OCI-LY7 (cell line): ENCODE measurements around the gene WDR74. TPM values are rescaled to one million over a fixed set of nuclear protein-coding genes. Genes with fewer than 3 reads are reported as not detected.

Experiments used
- BruUV-seq: library from RNA; stranded (reverse); fragments of 400-500 nt; replicated peaks from 2 replicates; lab custom pipeline; 2021; lab: Mats Ljungman, UMichigan
- CTCF ChIA-PET: fragments of 300-600 bp; sonication (Branson Sonifier 250); formaldehyde crosslinking; loops from one replicate; lab custom pipeline; 2022; ENCODE audit warnings: antibody characterized with exemption; ENCODE audit not compliant: unreplicated experiment; lab: Charles Lee
- POLR2A ChIA-PET: fragments of 300-600 bp; sonication (Branson Sonifier 250); formaldehyde crosslinking; loops from one replicate; lab custom pipeline; 2022; ENCODE audit warnings: antibody characterized with exemption; lab: Charles Lee
- DNase-seq: peaks from one replicate; pipeline ENCODE4 v3.0.0-alpha.2; 2015; ENCODE audit warnings: low spot score
- H2AFZ ChIP-seq: fragments of 200-600 bp; sonication (generic), shearing (Covaris generic); 2 replicates; pipeline ENCODE4 v1.6.1; 2014; ENCODE audit warnings: mild to moderate bottlenecking, antibody characterized with exemption, low read length, moderate library complexity
- H3K27ac ChIP-seq: fragments of 200-600 bp; sonication (generic); 2 replicates; pipeline ENCODE4 v1.5.1; 2014; ENCODE audit warnings: mixed run types, low read depth, mild to moderate bottlenecking, moderate library complexity, low read length, inconsistent platforms; ENCODE audit not compliant: poor library complexity, severe bottlenecking
- H3K36me3 ChIP-seq: fragments of 200-600 bp; sonication (generic); 2 replicates; pipeline ENCODE4 v1.6.1; 2014; ENCODE audit warnings: mild to moderate bottlenecking, antibody characterized with exemption, low read length, moderate library complexity, mixed read lengths; ENCODE audit not compliant: insufficient read depth
- H3K4me1 ChIP-seq: fragments of 200-600 bp; sonication (generic); 2 replicates; pipeline ENCODE4 v1.5.1; 2014; ENCODE audit warnings: mild to moderate bottlenecking, low read length; ENCODE audit not compliant: insufficient read depth, poor library complexity, severe bottlenecking
- H3K4me2 ChIP-seq: fragments of 200-600 bp; sonication (generic); 2 replicates; pipeline ENCODE4 v1.6.1; 2014; ENCODE audit warnings: mild to moderate bottlenecking, low read length
- H3K4me3 ChIP-seq: fragments of 200-600 bp; sonication (generic); 2 replicates; pipeline ENCODE4 v1.5.1; 2014; ENCODE audit warnings: mild to moderate bottlenecking, low read depth, low read length; ENCODE audit not compliant: poor library complexity, severe bottlenecking
- H3K79me2 ChIP-seq: fragments of 200-600 bp; sonication (generic); 2 replicates; pipeline ENCODE4 v1.6.1; 2016; ENCODE audit warnings: low read depth, mild to moderate bottlenecking, low read length, moderate library complexity, mixed read lengths; ENCODE audit not compliant: insufficient read depth
- H3K9me2 ChIP-seq: fragments of 200-600 bp; sonication (generic); 2 replicates; pipeline ENCODE4 v1.6.1; 2016; ENCODE audit warnings: mild to moderate bottlenecking, low read length, mixed read lengths; ENCODE audit not compliant: insufficient read depth
- H3K9me3 ChIP-seq: fragments of 200-600 bp; sonication (generic); 2 replicates; pipeline ENCODE4 v1.6.1; 2014; ENCODE audit warnings: mild to moderate bottlenecking, mixed run types, low read length, mixed read lengths
- H4K20me1 ChIP-seq: fragments of 200-600 bp; sonication (generic); 2 replicates; pipeline ENCODE4 v1.6.1; 2014; ENCODE audit warnings: mild to moderate bottlenecking, antibody characterized with exemption, low read length, moderate library complexity, mixed read lengths; ENCODE audit not compliant: insufficient read depth
- EZH2phosphoT487 ChIP-seq: fragments of 200-600 bp; sonication (generic); IDR thresholded peaks from 2 replicates; pipeline ENCODE4 v1.6.1; 2018; ENCODE audit warnings: low read depth, borderline replicate concordance, mild to moderate bottlenecking, mixed run types, antibody characterized with exemption, low read length, moderate library complexity, mixed read lengths
- intact Hi-C: fragments of 100-400 bp; cut with micrococcal nuclease; formaldehyde crosslinking; loops from one replicate; pipeline ENCODE4 v1.10.0; 2022; ENCODE audit not compliant: unreplicated experiment
- total RNA-seq, 2 experiments: library from RNA; depleted of rRNA in 1 of 2; stranded (reverse); fragments of >200 nt in 1 of 2; shearing (Covaris generic) in 1 of 2; gene quantifications; 2 replicates each; pipeline ENCODE4 v1.2.3, GENCODE V29; 2014 to 2022
- TF ChIP-seq, protein P1 (sequence below): fragments of 200-600 bp; sonication (generic); conservative IDR thresholded peaks from 2 replicates; pipeline ENCODE4 v1.5.1; 2014; ENCODE audit warnings: mild to moderate bottlenecking, antibody characterized with exemption, low read length, moderate library complexity, mixed read lengths

WDR74 gene
- total RNA-seq, 2 experiments from 2014 or later: 98.4 to 139 TPM

DNA sequence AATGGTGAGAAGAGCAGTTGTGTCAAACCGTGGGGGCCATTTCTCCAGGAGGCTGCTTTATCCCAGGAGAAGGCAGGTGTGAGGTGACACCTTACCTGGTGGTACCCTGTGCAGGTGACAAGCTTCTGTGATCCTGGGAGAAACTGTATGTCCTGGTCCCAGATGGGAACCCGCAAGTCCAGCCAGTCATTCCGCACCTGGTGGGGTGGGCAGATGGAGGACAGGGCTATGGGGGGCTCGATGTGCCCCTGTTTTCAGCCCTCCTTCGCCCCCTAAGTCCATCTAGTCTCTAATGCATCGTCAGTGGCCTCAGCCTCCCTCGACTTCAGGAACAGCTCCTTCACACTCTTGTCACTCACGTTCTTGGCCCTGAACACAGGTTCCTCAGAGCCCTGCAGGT lies 4.1 kb downstream of the WDR74 start:
- Histone ChIP-seq H3K27ac (no peak overlapping the region), H3K9me2 (no peaks in the 10 kb centered on the region), H3K4me3 (no peak overlapping the region), H3K4me1 (peaks cover 26% of the 10 kb centered on the region), H3K9me3 (no peaks in the 10 kb centered on the region), H4K20me1 (no peaks in the 10 kb centered on the region; the same call in none of the 2 replicates), H3K79me2 (peaks cover 45% of the 10 kb centered on the region), H3K36me3 (peaks cover 56% of the 10 kb centered on the region), H2AFZ (no peak overlapping the region), H3K4me2 (no peak overlapping the region)
- intact Hi-C loops: loop anchor here (10.0 kb wide), 1 partner anchor 241 kb away; the partner anchor contains the start of gene TUT1
- TF ChIP-seq EZH2phosphoT487: no peak
- TF ChIP-seq, protein P1, sequence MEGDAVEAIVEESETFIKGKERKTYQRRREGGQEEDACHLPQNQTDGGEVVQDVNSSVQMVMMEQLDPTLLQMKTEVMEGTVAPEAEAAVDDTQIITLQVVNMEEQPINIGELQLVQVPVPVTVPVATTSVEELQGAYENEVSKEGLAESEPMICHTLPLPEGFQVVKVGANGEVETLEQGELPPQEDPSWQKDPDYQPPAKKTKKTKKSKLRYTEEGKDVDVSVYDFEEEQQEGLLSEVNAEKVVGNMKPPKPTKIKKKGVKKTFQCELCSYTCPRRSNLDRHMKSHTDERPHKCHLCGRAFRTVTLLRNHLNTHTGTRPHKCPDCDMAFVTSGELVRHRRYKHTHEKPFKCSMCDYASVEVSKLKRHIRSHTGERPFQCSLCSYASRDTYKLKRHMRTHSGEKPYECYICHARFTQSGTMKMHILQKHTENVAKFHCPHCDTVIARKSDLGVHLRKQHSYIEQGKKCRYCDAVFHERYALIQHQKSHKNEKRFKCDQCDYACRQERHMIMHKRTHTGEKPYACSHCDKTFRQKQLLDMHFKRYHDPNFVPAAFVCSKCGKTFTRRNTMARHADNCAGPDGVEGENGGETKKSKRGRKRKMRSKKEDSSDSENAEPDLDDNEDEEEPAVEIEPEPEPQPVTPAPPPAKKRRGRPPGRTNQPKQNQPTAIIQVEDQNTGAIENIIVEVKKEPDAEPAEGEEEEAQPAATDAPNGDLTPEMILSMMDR: no peak
- ChIA-PET CTCF (no interaction called here), POLR2A (no interaction called here)
- no peak for DNase-seq
- BruUV-seq: no TSS peak

DNA sequence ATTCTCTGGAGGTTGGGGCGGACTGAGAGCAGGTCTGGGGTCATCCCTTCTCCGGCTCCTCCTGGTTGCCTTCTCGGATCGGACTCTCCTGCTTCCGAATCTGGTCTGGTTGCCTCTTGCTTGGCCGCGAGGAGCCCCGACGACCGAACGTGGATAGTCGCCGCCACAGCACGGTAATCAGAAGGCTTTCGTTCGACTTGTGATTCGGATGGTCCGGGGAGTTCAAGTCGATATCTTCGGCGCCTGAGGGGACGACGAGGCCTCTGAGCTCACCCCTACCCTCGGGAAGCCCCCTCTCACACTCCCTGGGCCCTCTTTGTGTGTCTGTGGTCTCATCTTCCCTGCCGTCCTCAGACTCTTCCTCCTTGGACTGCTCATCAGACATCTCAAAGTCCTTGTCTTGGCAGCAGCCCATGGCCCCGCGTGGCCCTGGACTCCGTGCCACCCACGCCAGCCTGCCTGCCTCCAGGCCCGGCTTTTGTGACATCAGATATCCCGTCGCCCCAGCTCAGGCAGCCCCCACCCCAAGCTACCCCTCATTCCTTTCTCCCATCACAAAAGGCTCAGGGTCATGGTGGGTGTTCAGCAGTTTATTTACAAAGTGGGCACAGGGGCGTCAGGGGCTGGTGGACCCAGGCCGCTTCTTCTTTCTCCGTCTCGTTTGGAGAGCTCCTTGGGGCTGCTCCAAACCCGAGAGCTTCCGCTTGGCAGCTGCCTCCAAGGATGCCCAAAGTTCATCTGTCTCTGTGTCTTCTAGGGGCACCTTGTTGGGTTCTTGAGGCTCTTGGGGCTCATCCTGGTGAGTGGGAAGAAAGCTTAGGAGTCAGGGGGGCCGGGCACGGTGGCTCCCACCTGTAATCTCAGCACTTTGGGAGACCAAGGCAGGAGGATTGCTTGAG lies 6.8 kb downstream of the WDR74 start, which contains the start of gene TEX54:
TSS of gene TEX54 (minus strand) at position 506 of the 899 bp plus-strand sequence.
- Histone ChIP-seq H3K27ac (peak within 1 kb of the TSS; percentile 71), H4K20me1 (no peaks in the 10 kb centered on the region; the same call in none of the 2 replicates), H3K4me3 (peak within 1 kb of the TSS; percentile 97), H3K79me2 (peaks cover 37% of the 10 kb centered on the region), H2AFZ (peak within 1 kb of the TSS; percentile 62; the same call in 1 of the 2 replicates), H3K9me3 (no peaks in the 10 kb centered on the region), H3K36me3 (peaks cover 52% of the 10 kb centered on the region), H3K9me2 (no peaks in the 10 kb centered on the region), H3K4me1 (peaks cover 17% of the 10 kb centered on the region), H3K4me2 (peak within 1 kb of the TSS; percentile 98)
- intact Hi-C loops: loop anchor here (10.0 kb wide), 1 partner anchor 238 kb away; the partner anchor contains the start of gene TUT1
- CTCF ChIA-PET: interaction anchor here (0.6 to 1.2 kb wide), 2 partner anchors 11 to 25 kb away, joined by 4 to 8 read pairs; no protein-coding TSS in a partner anchor
- TF ChIP-seq EZH2phosphoT487: no peak
- TF ChIP-seq, protein P1: no peak
- no peak for DNase-seq
- POLR2A ChIA-PET: interaction anchor here (1.0 to 1.5 kb wide), 4 partner anchors 9 to 181 kb away, joined by 3 to 6 read pairs (median 4); no protein-coding TSS in a partner anchor
- TSS peak; percentile 89 for BruUV-seq
